Stimulated activated memory B cell treated with anti-CD40 and anti-IgM and Interleukin-4, amounts not matched to agents 10 μg/mL and 1 μg/mL and 100 μg/mL, for 72 hours (primary cell): ENCODE data around the gene TCOF1.
"Not testable (repeated sequence)": the region's sequence is repeated elsewhere in the genome, so short reads cannot be mapped to it uniquely, and the experiment has no call there.

Experiments used
- ATAC-seq: fragments of 150-1000 bp; cut with Tn5 transposase; 2 replicates; pipeline ENCODE4 v1.10.0; 2021
- H3K27ac Mint-ChIP-seq: one replicate; pipeline ENCODE4 v1.8.0; 2022; ENCODE audit warnings: mild to moderate bottlenecking, mixed read lengths
- H3K27me3 Mint-ChIP-seq: one replicate; pipeline ENCODE4 v1.8.0; 2022; ENCODE audit warnings: mixed read lengths
- H3K36me3 Mint-ChIP-seq: one replicate; pipeline ENCODE4 v1.8.0; 2022; ENCODE audit warnings: mixed read lengths
- H3K4me1 Mint-ChIP-seq: one replicate; pipeline ENCODE4 v1.8.0; 2022; ENCODE audit warnings: mixed read lengths
- H3K4me3 Mint-ChIP-seq: one replicate; pipeline ENCODE4 v1.8.0; 2022; ENCODE audit warnings: mild to moderate bottlenecking, moderate library complexity, mixed read lengths
- H3K9me3 Mint-ChIP-seq: one replicate; pipeline ENCODE4 v1.8.0; 2022; ENCODE audit warnings: mixed read lengths

TCOF1 gene

DNA sequence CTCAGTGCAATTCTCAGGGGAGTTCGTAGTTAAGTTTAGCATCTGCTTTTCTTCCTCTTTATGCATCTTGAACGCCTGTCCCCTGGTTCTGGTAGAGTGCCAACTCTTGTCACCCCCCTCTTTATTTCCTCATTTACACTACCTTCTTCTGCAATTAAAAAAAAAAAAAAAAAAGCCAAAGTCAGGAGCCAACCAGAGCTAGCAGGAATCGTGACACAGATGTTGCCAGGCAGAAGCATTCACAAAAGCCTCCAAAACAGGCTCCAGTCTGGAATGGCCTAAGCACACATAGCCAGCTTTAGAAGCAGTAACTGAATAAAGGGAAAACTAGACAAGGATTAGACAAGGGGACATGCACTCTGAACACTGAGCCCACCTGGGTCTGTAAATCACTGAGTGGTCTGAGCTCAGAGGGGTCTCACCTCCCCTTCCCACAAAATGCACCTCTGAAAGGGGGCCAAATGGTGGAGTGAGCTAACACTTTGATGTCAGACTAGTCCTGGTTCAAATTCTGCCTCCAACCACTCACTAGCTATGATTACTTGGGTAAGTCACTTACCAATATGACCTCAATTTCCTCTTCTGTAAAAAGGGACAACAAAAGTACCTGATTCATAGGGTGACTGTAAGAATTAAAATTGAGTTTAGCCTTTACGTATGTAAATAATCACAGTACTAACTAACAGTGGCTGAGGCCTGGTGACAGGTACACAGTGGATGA lies 53.2 kb downstream of the TCOF1 start:
- Mint-ChIP-seq H3K4me1 (peaks cover 66% of the 10 kb centered on the region), H3K9me3 (no peaks in the 10 kb centered on the region), H3K4me3 (peak overlapping the region; percentile 90), H3K36me3 (peaks cover 69% of the 10 kb centered on the region), H3K27ac (peak overlapping the region; percentile 100), H3K27me3 (peaks cover 6% of the 10 kb centered on the region)
- peak; percentile 59 for ATAC-seq

DNA sequence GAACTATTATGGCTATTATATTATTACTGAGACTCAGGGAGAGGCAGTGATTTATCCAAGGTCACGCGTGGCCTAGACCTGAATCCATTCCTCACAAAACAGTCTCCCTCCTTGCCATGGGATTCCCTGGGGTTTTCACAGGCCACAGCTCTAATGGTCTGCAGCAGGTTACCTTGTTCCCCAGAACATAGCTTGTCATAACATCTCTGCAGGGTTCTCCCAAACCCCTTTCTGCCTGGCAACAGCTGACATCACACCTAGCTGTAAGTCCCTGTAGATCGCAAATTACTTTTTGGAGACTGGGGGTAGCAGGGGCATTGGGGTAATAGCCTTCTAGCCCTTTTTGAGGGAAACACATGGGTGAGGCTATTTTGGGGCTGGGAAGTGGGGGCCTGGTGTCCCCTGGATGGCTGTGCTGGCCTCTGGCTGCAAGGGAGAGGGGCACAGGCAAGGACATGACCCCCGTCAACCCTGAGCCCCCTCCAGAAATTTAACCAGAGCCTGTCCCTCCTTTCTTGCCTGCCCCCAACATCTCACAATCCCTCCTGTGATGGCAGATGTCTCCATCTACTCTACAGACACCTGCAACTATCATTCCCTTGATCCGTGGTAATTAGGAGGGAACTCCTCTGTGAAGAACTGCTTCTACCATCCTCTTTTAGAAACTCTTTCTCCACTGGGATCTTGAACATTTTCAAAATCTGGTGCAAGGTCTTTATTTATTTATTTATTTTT lies 53.9 kb downstream of the TCOF1 start:
- Mint-ChIP-seq H3K9me3 (no peaks in the 10 kb centered on the region), H3K36me3 (peaks cover 63% of the 10 kb centered on the region), H3K27ac (peak overlapping the region; percentile 100), H3K27me3 (peaks cover 6% of the 10 kb centered on the region), H3K4me3 (peak overlapping the region; percentile 90), H3K4me1 (peaks cover 67% of the 10 kb centered on the region)
- peak; percentile 32 for ATAC-seq

DNA sequence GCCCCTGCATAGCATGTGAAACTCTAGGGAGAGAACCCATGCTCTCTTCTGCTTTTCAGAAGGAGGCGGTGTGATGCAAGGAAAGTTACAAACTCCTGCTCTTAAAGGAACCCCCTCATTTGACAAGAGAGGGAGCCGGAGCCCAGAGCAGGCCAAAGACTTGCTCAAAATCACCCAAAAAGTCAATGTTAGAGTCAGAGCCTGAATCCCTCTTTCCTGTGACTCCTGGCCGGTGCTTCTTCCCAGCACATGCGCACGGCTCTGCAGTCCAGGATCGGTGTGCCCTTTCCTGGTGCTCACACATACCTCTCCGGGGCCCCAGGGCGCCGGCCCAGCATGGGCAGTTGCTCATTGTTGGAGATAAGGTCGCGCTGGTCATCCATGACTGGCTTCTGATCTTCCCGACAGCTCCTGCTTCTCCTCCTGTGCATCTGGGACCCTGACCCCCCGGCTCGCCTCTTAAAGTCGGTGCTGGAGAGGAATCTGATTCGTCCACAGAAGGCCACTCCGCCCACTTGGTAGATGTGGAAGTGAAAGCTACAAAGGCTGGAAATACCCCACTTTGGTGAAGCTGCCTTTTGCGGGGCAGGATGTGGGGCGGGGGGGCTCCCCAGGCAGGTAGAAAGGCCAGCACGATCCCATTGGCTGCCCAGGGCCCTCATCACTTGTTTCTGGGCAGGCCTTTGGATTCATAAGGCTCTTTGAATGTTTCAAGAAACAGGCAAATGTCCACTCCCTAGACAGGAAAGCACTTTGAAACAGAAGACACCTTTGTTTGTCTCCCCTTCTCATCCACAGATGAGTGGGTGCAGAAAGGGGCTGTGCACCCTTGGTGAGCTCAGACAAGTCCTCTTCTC lies 55.0 kb downstream of the TCOF1 start, which contains the start of gene CD74:
Gene CD74 (minus strand): TSS at position 592 of the 857 bp plus-strand sequence. CDS start 161 bp downstream, at position 431.
- peaks cover 52% of the 10 kb centered on the region for H3K36me3 Mint-ChIP-seq
- H3K4me1 Mint-ChIP-seq = peaks cover 61% of the 10 kb centered on the region
- H3K27ac Mint-ChIP-seq = peak within 1 kb of the TSS; percentile 100
- H3K9me3 Mint-ChIP-seq = no peaks in the 10 kb centered on the region
- peak within 1 kb of the TSS; percentile 90 for H3K4me3 Mint-ChIP-seq
- peak; percentile 86 for ATAC-seq
- H3K27me3 Mint-ChIP-seq = peaks cover 6% of the 10 kb centered on the region

DNA sequence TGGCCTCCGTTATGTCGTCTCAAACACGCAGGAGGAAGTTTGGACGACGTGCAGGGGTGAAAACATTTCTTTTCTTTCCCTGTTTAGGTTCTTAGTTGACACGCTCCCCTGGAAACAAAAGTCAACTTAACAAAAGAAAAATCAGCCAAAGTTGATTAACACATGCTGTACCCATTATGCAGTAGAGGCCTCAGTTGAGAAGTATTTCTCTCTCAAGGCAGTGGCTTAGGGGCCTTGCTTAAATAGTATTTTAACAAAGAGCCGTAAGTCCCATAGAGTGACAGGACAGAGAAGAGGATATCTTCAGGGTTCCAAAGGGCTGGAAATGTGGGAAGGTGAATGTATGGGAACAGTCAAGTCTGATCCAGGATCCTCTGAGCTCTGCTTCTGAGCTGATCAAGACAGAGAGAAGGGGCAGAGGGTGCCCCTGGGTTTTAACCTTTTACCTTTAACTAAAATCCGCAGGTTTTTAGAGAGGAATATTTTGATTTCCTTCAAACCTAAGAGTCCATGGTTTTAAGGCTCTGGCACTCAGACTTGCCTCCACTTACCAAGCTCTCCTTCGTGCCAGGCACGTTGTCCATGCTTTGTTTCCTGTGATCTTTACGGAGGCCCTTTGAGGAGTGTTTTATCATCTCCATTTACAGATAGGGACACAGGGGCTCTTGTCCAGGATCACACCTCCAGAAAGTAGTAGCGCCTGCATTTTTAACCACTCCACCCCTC lies 55.8 kb downstream of the TCOF1 start:
- Mint-ChIP-seq H3K36me3 (peaks cover 44% of the 10 kb centered on the region), H3K4me1 (peaks cover 53% of the 10 kb centered on the region), H3K27me3 (peaks cover 6% of the 10 kb centered on the region), H3K9me3 (no peaks in the 10 kb centered on the region), H3K27ac (peak overlapping the region; percentile 100), H3K4me3 (peak overlapping the region; percentile 90)
- ATAC-seq = no peak

DNA sequence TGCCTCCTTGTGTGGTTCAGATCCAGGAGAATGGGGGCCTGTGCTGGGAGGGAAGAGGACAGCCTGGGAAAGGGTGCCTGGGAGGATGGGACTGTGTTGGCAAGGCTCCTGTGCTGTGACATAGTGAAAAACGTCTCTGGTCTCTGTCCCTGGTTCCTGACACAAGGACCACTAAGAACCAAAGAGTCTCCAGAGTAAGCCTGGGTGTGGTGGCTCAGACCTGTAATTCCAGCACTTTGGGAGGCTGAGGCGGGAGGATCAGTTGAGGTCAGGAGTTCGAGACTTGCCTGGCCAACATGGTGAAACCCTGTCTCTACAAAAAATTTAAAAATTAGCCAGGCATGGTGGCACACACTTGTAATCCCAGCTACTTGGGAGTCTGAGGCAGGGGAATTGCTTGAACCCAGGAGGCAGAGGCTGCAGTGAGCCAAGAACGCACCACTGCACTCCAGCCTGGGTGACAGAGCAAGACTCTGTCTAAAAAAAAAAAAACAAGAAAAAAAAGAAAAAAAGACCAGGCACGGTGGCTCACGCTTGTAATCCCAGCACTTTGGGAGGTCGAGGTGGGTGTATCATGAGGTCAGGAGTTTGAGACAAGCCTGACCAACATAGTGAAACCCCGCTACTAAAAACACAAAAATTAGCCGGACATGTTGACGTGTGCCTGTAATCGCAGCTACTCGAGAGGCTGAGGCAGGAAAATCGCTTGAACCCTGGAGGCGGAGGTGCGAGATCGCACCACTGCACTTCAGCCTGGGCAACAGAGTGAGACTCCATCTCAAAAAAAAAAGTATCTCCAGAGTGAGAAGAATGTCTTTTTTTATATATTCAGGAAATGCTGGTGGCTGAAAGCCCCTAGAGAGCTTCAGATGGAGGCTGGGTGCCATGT lies 56.6 kb downstream of the TCOF1 start:
- ATAC-seq = not testable (repeated sequence)
- H3K27ac Mint-ChIP-seq = peak overlapping the region; percentile 100

DNA sequence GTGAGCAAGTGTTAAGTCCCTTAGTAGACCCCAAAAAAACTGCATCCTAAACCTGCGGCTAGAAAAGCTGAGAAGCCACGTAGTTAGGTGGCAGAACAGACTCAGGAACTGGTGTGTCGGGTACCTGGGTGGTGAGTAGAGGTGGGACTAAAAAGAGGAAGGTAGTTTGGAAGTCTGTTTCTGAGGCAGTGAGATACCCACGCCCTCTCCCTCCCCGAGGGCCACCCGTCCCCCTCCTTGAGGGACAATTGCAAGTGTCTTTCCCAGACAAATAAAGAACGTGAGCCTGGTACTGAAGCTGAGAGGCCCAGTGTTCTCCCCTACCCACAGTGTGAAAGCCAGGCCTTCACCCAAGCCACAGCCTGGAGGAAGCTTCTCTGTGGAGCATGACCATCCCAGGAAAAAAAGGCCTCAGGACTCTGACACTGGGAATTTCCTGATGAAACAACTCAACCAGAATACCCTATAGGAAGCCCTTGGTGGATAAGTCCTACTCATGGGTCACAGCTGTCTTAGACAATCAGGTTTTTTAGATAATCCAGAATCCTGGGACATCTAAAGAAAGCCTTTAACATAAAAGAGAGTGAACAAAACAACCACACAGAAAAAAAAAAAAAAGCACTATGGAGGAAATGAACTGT lies 62.3 kb downstream of the TCOF1 start:
- peak; percentile 99 for ATAC-seq
- Mint-ChIP-seq H3K9me3 (no peaks in the 10 kb centered on the region), H3K4me1 (peaks cover 51% of the 10 kb centered on the region), H3K27me3 (no peaks in the 10 kb centered on the region), H3K36me3 (no peaks in the 10 kb centered on the region), H3K4me3 (peak overlapping the region; percentile 64), H3K27ac (peak overlapping the region; percentile 100)

More for the DNA sequence above, 56.6 kb downstream of the TCOF1 start:
- H3K9me3 Mint-ChIP-seq, H3K27me3 Mint-ChIP-seq: not testable (repeated sequence)
- Mint-ChIP-seq H3K4me3 (peak overlapping the region; percentile 90), H3K4me1 (peaks cover 49% of the 10 kb centered on the region), H3K36me3 (peaks cover 36% of the 10 kb centered on the region)

DNA sequence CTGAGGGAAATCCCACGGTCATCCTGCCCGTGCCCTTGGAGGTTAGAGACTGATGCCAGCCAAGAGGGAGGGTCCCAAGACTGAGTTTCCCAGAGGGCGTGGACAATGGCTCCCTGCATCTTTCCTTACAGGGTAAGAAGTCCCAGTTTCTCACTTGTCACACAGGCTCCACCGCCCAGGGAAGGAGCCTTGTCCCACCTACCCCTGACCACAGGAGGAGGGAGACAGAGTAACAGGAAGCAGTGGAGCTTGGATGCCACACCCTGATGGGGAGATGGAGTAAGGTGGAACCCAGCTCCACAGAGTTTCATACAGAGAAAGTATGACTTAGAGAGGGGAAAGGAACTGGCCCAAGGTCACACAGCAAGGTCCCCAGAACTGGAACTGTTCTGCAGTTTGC lies 64.6 kb downstream of the TCOF1 start:
- no peaks in the 10 kb centered on the region for H3K9me3 Mint-ChIP-seq
- peaks cover 31% of the 10 kb centered on the region for H3K4me1 Mint-ChIP-seq
- ATAC-seq = no peak
- H3K36me3 Mint-ChIP-seq = no peaks in the 10 kb centered on the region
- peak overlapping the region; percentile 49 for H3K27ac Mint-ChIP-seq
- no peaks in the 10 kb centered on the region for H3K27me3 Mint-ChIP-seq
- H3K4me3 Mint-ChIP-seq = no peak overlapping the region

DNA sequence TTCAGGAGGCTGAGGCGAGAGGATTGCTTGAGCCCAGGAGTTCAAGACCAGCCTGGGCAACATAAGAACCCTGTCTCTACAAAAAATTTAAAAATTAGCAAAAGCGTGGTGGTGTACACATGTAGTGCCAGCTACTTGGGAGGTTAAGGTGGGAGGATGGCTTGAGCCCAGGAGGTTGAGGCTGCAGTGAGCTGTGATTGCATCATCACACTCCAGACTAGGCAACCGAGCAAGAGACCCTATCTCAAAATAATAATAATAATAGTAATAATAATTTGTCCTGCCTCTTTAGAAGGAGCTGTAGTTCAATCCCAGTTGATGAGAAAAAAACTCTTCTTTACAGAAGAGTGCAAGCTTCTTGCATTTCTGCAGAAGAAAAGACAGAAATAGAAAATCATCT lies 65.3 kb downstream of the TCOF1 start:
- Mint-ChIP-seq H3K27ac (peak overlapping the region; percentile 49), H3K4me1 (peaks cover 34% of the 10 kb centered on the region), H3K9me3 (no peaks in the 10 kb centered on the region), H3K36me3 (no peaks in the 10 kb centered on the region), H3K27me3 (no peaks in the 10 kb centered on the region), H3K4me3 (no peak overlapping the region)
- ATAC-seq = no peak

DNA sequence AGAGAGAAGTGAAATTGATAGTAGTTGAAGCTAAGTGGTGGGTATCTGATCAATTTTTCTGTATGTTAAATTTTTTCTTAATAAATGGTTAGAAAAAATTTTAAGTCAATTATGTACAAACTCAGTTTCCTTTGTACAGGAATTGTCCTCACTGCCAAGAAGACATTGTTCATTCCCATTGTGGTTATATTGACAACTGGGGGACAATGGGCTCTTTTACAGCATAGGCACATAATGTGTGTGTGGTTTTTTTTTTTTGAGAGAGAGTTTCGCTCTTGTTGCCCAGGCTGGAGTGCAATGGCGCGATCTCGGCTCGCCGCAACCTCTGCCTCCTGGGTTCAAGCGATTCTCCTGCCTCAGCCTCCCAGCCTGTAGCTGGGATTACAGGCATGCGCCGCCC lies 68.7 kb downstream of the TCOF1 start:
- H3K4me1 Mint-ChIP-seq = peaks cover 44% of the 10 kb centered on the region
- not testable (repeated sequence) for H3K27ac Mint-ChIP-seq, H3K27me3 Mint-ChIP-seq, H3K4me3 Mint-ChIP-seq, H3K36me3 Mint-ChIP-seq, ATAC-seq, H3K9me3 Mint-ChIP-seq

DNA sequence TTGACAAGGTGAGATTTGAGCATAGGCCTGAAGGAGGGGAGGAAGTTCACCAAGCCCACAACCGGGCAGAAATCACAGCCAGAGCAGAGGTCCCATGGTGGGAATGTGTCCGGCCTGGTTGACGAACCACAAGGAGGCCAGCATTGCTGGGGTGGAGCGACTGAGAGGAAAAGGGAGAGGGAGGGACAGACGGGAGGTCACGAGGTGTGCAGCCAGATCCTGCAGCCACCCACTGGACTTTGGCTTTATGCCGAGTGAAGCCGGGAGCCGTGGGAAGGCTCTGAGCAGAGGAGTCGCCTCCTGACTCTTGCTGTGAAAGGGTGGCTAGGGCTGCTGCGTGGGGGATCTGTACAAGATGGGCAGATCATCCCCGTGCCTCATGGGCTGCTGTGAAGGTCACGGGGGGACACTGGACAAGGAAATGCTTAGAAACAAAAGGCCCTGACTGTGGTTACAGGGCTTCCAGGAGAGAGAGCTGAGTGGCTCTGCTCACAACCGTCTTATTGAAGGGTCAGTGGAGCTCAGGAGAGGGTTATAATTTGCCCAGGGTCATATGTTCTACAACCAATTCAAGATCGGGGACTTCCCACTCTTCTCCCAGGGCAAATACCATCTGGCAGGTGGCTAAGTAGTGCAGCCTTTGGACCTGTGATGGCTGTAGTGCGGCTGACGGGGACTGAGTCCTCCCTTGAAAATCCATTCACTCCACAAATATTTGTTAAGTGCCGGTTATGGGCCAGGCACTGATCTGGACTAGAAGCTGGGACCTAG lies 70.8 kb downstream of the TCOF1 start:
- no peak for ATAC-seq
- H3K36me3 Mint-ChIP-seq = no peaks in the 10 kb centered on the region
- H3K9me3 Mint-ChIP-seq = no peaks in the 10 kb centered on the region
- no peaks in the 10 kb centered on the region for H3K27me3 Mint-ChIP-seq
- peak overlapping the region; percentile 95 for H3K27ac Mint-ChIP-seq
- peaks cover 51% of the 10 kb centered on the region for H3K4me1 Mint-ChIP-seq
- no peak overlapping the region for H3K4me3 Mint-ChIP-seq

DNA sequence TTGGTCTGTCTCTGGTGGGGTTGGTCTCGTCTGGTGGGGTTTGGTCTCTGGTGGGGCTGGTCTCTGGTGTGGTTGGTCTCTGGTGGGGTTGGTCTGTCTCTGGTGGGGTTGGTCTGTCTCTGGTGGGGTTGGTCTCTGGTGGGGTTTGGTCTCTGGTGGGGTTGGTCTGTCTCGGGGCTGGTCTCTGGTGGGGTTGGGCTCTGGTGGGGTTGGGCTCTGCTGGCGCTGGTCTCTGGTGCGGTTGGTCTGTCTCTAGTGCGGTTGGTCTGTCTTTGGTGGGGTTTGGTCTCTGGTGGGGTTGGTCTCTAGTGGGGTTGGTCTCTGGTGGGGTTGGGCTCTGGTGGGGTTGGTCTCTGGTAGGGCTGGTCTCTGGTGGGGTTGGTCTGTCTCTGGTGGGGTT lies 71.5 kb downstream of the TCOF1 start:
- ATAC-seq = no peak
- H3K27me3 Mint-ChIP-seq = no peaks in the 10 kb centered on the region
- H3K4me3 Mint-ChIP-seq = no peak overlapping the region
- H3K27ac Mint-ChIP-seq = peak overlapping the region; percentile 95
- no peaks in the 10 kb centered on the region for H3K36me3 Mint-ChIP-seq
- H3K4me1 Mint-ChIP-seq = peaks cover 58% of the 10 kb centered on the region
- H3K9me3 Mint-ChIP-seq = no peaks in the 10 kb centered on the region

DNA sequence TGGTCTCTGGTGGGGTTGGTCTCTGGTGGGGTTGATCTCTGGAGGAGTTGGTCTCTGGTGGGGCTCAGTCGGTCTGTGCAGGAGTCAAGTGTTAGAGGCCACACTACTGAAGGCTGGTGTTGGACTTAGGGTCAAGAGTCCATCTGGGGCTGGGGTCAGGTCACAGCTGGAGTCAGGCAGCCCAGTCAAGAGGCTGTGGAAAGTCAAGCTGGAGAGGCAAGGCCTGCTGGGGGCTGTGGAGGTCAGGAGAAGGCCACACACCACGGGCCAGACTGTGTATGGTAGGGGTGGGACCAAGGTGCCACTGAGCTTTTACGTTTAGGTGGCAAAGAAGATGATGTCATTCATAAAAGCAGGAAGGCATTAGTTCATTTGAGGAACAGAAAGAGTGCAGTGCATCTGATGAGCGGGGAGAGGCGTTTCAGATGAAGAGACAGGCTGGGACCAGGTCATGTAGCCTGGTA lies 71.9 kb downstream of the TCOF1 start:
- H3K4me1 Mint-ChIP-seq = peaks cover 59% of the 10 kb centered on the region
- ATAC-seq = peak; percentile 96
- no peaks in the 10 kb centered on the region for H3K36me3 Mint-ChIP-seq
- H3K9me3 Mint-ChIP-seq = no peaks in the 10 kb centered on the region
- peak overlapping the region; percentile 65 for H3K4me3 Mint-ChIP-seq
- peak overlapping the region; percentile 95 for H3K27ac Mint-ChIP-seq
- no peaks in the 10 kb centered on the region for H3K27me3 Mint-ChIP-seq

DNA sequence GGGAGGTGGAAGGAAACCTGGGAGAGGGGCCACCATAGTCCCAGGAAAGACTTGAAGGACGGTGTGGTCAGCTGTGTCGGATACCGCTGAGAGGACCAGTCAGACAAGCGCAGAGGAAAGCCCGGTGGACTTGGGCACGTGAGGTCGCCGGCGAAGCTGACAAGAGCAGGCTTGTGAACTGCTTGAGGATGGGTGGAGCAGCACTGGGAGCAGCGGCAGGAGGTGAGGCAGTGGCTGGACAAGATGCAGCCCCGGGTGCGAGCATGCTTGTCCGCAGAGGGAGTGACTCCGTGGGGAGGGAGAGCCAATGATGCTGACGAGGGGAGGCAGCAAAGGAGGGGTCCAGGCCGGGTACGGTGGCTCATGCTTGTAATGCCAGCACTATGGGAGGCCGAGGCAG lies 73.6 kb downstream of the TCOF1 start:
- ATAC-seq = no peak
- peaks cover 71% of the 10 kb centered on the region for H3K4me1 Mint-ChIP-seq
- H3K27me3 Mint-ChIP-seq = no peaks in the 10 kb centered on the region
- H3K36me3 Mint-ChIP-seq = no peaks in the 10 kb centered on the region
- H3K4me3 Mint-ChIP-seq = no peak overlapping the region
- H3K9me3 Mint-ChIP-seq = no peaks in the 10 kb centered on the region
- H3K27ac Mint-ChIP-seq = peak overlapping the region; percentile 95
